A549 (cell line): ENCODE results near the gene RCAN3. TPM values are rescaled to one million over a fixed set of nuclear protein-coding genes. Genes with fewer than 3 reads are reported as not detected.

Experiments used
- ATAC-seq, 2 experiments: fragments of 200-7000 bp in 1 of 2; fragments of >200 bp in 1 of 2; cut with Nextera tagmentation in 1 of 2; cut with Tn5 transposase in 1 of 2; 3 replicates each; pipeline versions ENCODE4 v1.8.0 to v1.9.1; 2018 to 2020; ENCODE audit warnings: mild to moderate bottlenecking in 1 of 2, moderate library complexity in 1 of 2
- CTCF ChIA-PET: fragments of 300-600 bp; sonication (Branson Sonifier 250); formaldehyde crosslinking; extraction: SDS; loops from one replicate; lab custom pipeline; 2021; ENCODE audit warnings: antibody characterized with exemption, inconsistent platforms; lab: Yijun Ruan, JAX
- POLR2A ChIA-PET: fragments of 350-600 bp; formaldehyde crosslinking; extraction: SDS; loops from one replicate; lab custom pipeline; 2021; ENCODE audit warnings: antibody characterized with exemption, inconsistent platforms; lab: Yijun Ruan, JAX
- DNase-seq, 2 experiments: peaks; one replicate each; pipeline versions ENCODE4 v3.0.0 to v3.0.0-alpha.2; 2011 to 2016; ENCODE audit warnings: low read depth in 1 of 2, low spot score in 1 of 2
- FAIRE-seq: peaks from 2 replicates; lab custom pipeline; 2011; peaks lifted over from hg19 to GRCh38; lab: Jason Lieb, UNC
- H3K27ac ChIP-seq, 2 experiments: fragments of >200 bp; sonication (Bioruptor Twin); formaldehyde crosslinking; 3 replicates each; pipeline ENCODE4 v1.5.1; 2016 to 2017
- H3K4me1 ChIP-seq: fragments of >200 bp; sonication (Bioruptor Twin); formaldehyde crosslinking; 3 replicates; pipeline ENCODE4 v1.6.1; 2016
- H3K4me2 ChIP-seq: fragments of >200 bp; sonication (Bioruptor Twin); formaldehyde crosslinking; 3 replicates; pipeline ENCODE4 v1.6.1; 2016
- H3K4me3 ChIP-seq: fragments of >200 bp; sonication (Bioruptor Twin); formaldehyde crosslinking; 3 replicates; pipeline ENCODE4 v1.5.1; 2016
- H3K9me3 ChIP-seq: fragments of >200 bp; sonication (Bioruptor Twin); formaldehyde crosslinking; 3 replicates; pipeline ENCODE4 v1.6.1; 2016
- ATOH8 ChIP-seq: fragments of 250-450 bp; sonication (Bioruptor Pico); IDR thresholded peaks from 2 replicates; pipeline ENCODE4 v1.5.0; 2020; ENCODE audit warnings: low read depth, mild to moderate bottlenecking, moderate library complexity
- BCL3 ChIP-seq: fragments of >200 bp; sonication (Bioruptor Twin); formaldehyde crosslinking; IDR thresholded peaks from 3 replicates; pipeline ENCODE4 v1.6.1; 2016
- BHLHE40 ChIP-seq: IDR thresholded peaks from 2 replicates; pipeline ENCODE4 v1.6.1; 2012; ENCODE audit warnings: low read depth, low read length, inconsistent platforms
- CEBPB ChIP-seq, 2 experiments: fragments of >200 bp in 1 of 2; sonication (Bioruptor Twin) in 1 of 2; formaldehyde crosslinking in 1 of 2; IDR thresholded peaks; 2 replicates each; pipeline ENCODE4 v1.6.1; 2012 to 2016
- CHD4 ChIP-seq: fragments of 200-600 bp; sonication (generic); IDR thresholded peaks from 2 replicates; pipeline ENCODE4 v1.6.1; 2016; ENCODE audit warnings: antibody characterized with exemption, mild to moderate bottlenecking, borderline replicate concordance
- CTCF ChIP-seq: fragments of >200 bp; sonication (Bioruptor Twin); formaldehyde crosslinking; IDR thresholded peaks from 3 replicates; pipeline ENCODE4 v1.5.1; 2016
- EHMT2 ChIP-seq: fragments of 200-600 bp; sonication (generic); IDR thresholded peaks from 2 replicates; pipeline ENCODE4 v1.6.1; 2016; ENCODE audit warnings: antibody characterized with exemption, low read depth, mild to moderate bottlenecking, moderate library complexity
- HES2 ChIP-seq: fragments of >200 bp; sonication (Bioruptor Twin); formaldehyde crosslinking; IDR thresholded peaks from 2 replicates; pipeline ENCODE4 v1.6.1; 2016
- HOXB5 ChIP-seq: fragments of 250-450 bp; sonication (Bioruptor Pico); IDR thresholded peaks from 2 replicates; pipeline ENCODE4 v1.5.0; 2020; ENCODE audit warnings: mild to moderate bottlenecking, moderate library complexity
- JUN ChIP-seq, 2 experiments: fragments of >200 bp; sonication (Bioruptor Twin); formaldehyde crosslinking; IDR thresholded peaks; 2 replicates in 1 of 2; 3 replicates in 1 of 2; pipeline ENCODE4 v1.6.1; 2016 to 2017
- NFE2L2 ChIP-seq: fragments of 150-350 bp; conservative IDR thresholded peaks from 2 replicates; pipeline ENCODE4 v1.6.1; 2014; ENCODE audit warnings: low read length
- RAD21 ChIP-seq, 2 experiments: fragments of >200 bp in 1 of 2; sonication (Bioruptor Twin) in 1 of 2; formaldehyde crosslinking in 1 of 2; IDR thresholded peaks in 1 of 2; conservative IDR thresholded peaks in 1 of 2; 2 replicates in 1 of 2; 3 replicates in 1 of 2; pipeline ENCODE4 v1.6.1; 2012 to 2018; ENCODE audit warnings: inconsistent platforms in 1 of 2
- RCOR1 ChIP-seq: fragments of 150-350 bp; IDR thresholded peaks from 2 replicates; pipeline ENCODE4 v1.6.1; 2014; ENCODE audit warnings: antibody characterized with exemption, low read length, low read depth
- SMC3 ChIP-seq: fragments of >200 bp; sonication (Bioruptor Twin); formaldehyde crosslinking; IDR thresholded peaks from 3 replicates; pipeline ENCODE4 v1.6.1; 2018; ENCODE audit warnings: inconsistent platforms
- TFCP2L1 ChIP-seq: fragments of 250-450 bp; sonication (Bioruptor Pico); IDR thresholded peaks from 2 replicates; pipeline ENCODE4 v1.5.0; 2021; ENCODE audit warnings: mild to moderate bottlenecking
- TP53 ChIP-seq: fragments of 250-450 bp; sonication (Bioruptor Pico); IDR thresholded peaks from 2 replicates; pipeline ENCODE4 v1.5.0; 2021; ENCODE audit warnings: mild to moderate bottlenecking, moderate library complexity
- ZFP36 ChIP-seq: fragments of 450-650 bp; IDR thresholded peaks from 2 replicates; pipeline ENCODE4 v1.6.1; 2014; ENCODE audit warnings: borderline replicate concordance; ENCODE audit not compliant: partially characterized antibody
- ZSCAN20 ChIP-seq: fragments of 250-450 bp; sonication (Bioruptor Pico); IDR thresholded peaks from 2 replicates; pipeline ENCODE4 v1.8.0; 2022; ENCODE audit warnings: mild to moderate bottlenecking, moderate library complexity
- WGBS: methylation state at CpG from one replicate; pipeline ENCODE4 v1.1.6; 2017; ENCODE audit errors: missing lambda C conversion rate; 5-methylcytosine and 5-hydroxymethylcytosine counted together
- polyA plus RNA-seq, 4 experiments: library from polyadenylated mRNA; depleted of rRNA in 3 of 4; stranded (reverse); fragments of >200 nt; fragmentation: RNase III in 1 of 4; extraction: RNeasy Plus Mini Kit Qiagen cat#74134 plus additional on column Dnase treatment in 1 of 4; gene quantifications; 2 replicates in 3 of 4; 3 replicates in 1 of 4; pipeline ENCODE4 v1.2.3, GENCODE V29; 2011 to 2017
- TF ChIP-seq, protein P1 (sequence below): fragments of 150-350 bp; IDR thresholded peaks from 2 replicates; pipeline ENCODE4 v1.6.1; 2014; ENCODE audit warnings: low read depth, mild to moderate bottlenecking, low read length

Gene RCAN3
- polyA plus RNA-seq, 2 of the 4 experiments (the other 2 are of a cell fraction) = 7.4 to 14.6 TPM

- H3K4me3 ChIP-seq = no peak overlapping the region
- no peaks in the 10 kb centered on the region for H3K9me3 ChIP-seq
- FAIRE-seq = no peak
- ATAC-seq = no peak
- H3K4me1 ChIP-seq = no peaks in the 10 kb centered on the region
- H3K4me2 ChIP-seq = no peak overlapping the region
- no peak for DNase-seq
- TF ChIP-seq EHMT2 (no peak), BCL3 (no peak), CTCF (no peak), ZSCAN20 (CRISPR knock-in tag) (no peak), CHD4 (no peak), HOXB5 (CRISPR knock-in tag) (no peak), TFCP2L1 (CRISPR knock-in tag) (no peak), BHLHE40 (no peak), JUN (IDR thresholded peaks at IDR 0.05) (no peak), HES2 (no peak), NFE2L2 (no peak), RCOR1 (no peak), SMC3 (no peak), ATOH8 (CRISPR knock-in tag) (no peak), CEBPB (IDR thresholded peaks at IDR 0.05) (no peak), ZFP36 (no peak)
- TF ChIP-seq, protein P1, sequence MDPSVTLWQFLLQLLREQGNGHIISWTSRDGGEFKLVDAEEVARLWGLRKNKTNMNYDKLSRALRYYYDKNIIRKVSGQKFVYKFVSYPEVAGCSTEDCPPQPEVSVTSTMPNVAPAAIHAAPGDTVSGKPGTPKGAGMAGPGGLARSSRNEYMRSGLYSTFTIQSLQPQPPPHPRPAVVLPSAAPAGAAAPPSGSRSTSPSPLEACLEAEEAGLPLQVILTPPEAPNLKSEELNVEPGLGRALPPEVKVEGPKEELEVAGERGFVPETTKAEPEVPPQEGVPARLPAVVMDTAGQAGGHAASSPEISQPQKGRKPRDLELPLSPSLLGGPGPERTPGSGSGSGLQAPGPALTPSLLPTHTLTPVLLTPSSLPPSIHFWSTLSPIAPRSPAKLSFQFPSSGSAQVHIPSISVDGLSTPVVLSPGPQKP = no peak
- POLR2A ChIA-PET = no interaction called here
- CTCF ChIA-PET = interaction anchor here (0.7 to 2.9 kb wide), 9 partner anchors 7 to 475 kb away, joined by 3 to 17 read pairs (median 5); no protein-coding TSS in a partner anchor
- no peak overlapping the region for H3K27ac ChIP-seq
- WGBS = 82% methylated on average over 9 of the region's 10 CpGs
These were observed 83.5 kb downstream of the RCAN3 start for GRCh38 chr1:24586119-24586518.

GRCh38 chr1:24586970-24587820 is 84.6 kb downstream of the RCAN3 start:
- WGBS = 13% methylated on average over 9 of the region's 9 CpGs
- no peak for TF ChIP-seq TFCP2L1 (CRISPR knock-in tag)
- TF ChIP-seq RAD21 (conservative IDR thresholded peaks at IDR 0.05 in 1 of 2, IDR thresholded peaks at IDR 0.05 in 1 of 2) = peak; percentile 66 to 68
- no peak for TF ChIP-seq TP53 (CRISPR knock-in tag)
- TF ChIP-seq CEBPB (IDR thresholded peaks at IDR 0.05) = no peak
- peak; percentile 62 for TF ChIP-seq CTCF
- TF ChIP-seq SMC3 = peak; percentile 64
- TF ChIP-seq, all 56 proteins: peak for 3
- Histone ChIP-seq H3K9me3 (no peaks in the 10 kb centered on the region), H3K4me3 (no peak overlapping the region), H3K27ac (peak overlapping the region in 1 of 2 experiments; percentile 30; a peak in 1 of 6 replicates), H3K4me2 (peak overlapping the region; percentile 44; the same call in 2 of the 3 replicates), H3K4me1 (no peaks in the 10 kb centered on the region)
- ChIA-PET POLR2A (no interaction called here), CTCF (interaction anchor here (0.6 to 2.9 kb wide), 33 partner anchors 8 to 1656 kb away, joined by 3 to 17 read pairs (median 5); partner anchors contain the start of genes NIPAL3, RCAN3 and STPG1)
- FAIRE-seq = no peak
- peak; percentile 49 to 66 for DNase-seq
- ATAC-seq = peak; percentile 82 to 96; a peak in 5 of 6 replicates
